Melanocyte of skin (primary cell): ENCODE data around the gene ADAR. TPM values are rescaled to one million over a fixed set of nuclear protein-coding genes. Genes with fewer than 3 reads are reported as not detected.

Experiments used
- total RNA-seq, 2 donors: library from RNA; depleted of rRNA; stranded (reverse); fragments of >200 nt; gene quantifications; 2 replicates each; pipeline ENCODE4 v1.2.3, GENCODE V29; 2012

Gene ADAR, protein sequence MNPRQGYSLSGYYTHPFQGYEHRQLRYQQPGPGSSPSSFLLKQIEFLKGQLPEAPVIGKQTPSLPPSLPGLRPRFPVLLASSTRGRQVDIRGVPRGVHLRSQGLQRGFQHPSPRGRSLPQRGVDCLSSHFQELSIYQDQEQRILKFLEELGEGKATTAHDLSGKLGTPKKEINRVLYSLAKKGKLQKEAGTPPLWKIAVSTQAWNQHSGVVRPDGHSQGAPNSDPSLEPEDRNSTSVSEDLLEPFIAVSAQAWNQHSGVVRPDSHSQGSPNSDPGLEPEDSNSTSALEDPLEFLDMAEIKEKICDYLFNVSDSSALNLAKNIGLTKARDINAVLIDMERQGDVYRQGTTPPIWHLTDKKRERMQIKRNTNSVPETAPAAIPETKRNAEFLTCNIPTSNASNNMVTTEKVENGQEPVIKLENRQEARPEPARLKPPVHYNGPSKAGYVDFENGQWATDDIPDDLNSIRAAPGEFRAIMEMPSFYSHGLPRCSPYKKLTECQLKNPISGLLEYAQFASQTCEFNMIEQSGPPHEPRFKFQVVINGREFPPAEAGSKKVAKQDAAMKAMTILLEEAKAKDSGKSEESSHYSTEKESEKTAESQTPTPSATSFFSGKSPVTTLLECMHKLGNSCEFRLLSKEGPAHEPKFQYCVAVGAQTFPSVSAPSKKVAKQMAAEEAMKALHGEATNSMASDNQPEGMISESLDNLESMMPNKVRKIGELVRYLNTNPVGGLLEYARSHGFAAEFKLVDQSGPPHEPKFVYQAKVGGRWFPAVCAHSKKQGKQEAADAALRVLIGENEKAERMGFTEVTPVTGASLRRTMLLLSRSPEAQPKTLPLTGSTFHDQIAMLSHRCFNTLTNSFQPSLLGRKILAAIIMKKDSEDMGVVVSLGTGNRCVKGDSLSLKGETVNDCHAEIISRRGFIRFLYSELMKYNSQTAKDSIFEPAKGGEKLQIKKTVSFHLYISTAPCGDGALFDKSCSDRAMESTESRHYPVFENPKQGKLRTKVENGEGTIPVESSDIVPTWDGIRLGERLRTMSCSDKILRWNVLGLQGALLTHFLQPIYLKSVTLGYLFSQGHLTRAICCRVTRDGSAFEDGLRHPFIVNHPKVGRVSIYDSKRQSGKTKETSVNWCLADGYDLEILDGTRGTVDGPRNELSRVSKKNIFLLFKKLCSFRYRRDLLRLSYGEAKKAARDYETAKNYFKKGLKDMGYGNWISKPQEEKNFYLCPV
- total RNA-seq: 100 to 1,000 TPM; 220 to 285 TPM

DNA sequence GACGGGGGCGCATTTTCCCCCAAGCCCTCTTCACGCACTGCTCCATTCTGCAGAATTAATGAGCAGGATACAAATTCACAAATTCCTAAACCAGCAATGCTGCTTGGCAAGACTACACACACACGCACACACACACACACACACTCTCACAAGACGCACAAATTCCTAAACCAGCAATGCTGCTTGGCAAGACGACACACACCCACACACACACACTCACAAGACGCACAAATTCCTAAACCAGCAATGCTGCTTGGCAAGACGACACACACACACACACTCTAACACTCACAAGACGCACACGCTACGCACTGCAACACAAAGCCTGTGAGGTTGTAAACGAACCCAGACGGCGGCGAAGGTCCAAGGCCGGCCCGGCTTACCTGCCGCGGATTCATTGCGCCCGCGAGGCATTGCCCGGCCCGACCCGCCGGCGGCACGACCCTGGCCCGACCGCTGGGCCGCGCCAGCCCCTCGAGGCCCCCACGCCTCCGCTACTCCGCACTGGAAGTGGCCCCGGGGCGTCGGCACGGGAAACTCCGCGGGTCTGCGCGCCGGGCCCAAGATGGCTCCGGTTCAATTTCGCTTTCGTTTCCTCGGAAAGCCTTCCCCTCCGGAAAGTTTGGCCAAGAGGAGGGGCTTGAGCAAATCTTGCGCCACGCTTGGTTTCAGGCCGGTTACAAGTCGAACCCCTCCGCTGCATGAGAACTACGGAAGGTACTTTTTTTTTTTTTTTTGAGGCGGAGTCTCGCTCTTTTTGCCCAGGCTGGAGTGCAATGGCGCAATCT lies at the start of gene ADAR:
Gene ADAR, minus strand, starts transcription at position 578 of the 788 bp plus-strand sequence. Its CDS starts 180 bp downstream, at position 398.

DNA sequence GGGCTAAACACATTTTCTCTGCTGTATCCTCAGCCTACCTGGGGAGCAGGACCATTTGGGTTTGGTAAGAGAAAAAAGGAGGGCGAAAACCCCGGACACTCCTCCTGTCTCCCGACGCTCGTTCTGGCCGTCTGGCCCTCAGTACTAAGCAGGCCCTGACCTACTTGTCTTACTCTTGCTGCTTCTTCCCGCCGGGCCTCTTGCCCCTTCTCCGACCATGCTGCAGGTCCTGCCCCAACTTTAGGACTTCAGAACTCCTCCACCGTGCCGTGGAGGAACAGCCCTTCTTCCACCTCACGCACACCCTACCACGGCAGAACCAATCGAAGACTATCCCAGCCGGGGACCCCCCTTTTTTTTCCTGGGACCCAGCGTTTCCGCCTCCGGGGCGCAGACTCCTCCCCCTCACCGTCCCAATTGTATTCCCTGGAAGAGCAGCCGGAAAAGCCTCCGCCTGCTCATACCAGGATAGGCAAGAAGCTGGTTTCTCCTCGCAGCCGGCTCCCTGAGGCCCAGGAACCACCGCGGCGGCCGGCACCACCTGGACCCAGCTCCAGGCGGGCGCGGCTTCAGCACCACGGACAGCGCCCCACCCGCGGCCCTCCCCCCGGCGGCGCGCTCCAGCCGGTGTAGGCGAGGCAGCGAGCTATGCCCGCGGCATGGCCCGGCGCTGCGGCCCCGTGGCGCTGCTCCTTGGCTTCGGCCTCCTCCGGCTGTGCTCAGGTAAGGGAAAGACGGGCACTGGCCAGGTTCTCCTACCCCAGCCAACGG lies 40.4 kb downstream of the ADAR start, which contains the start of gene CHRNB2:
Gene CHRNB2, plus strand, starts transcription at position 393 of the 771 bp plus-strand sequence. Its CDS starts 267 bp downstream, at position 660.

DNA sequence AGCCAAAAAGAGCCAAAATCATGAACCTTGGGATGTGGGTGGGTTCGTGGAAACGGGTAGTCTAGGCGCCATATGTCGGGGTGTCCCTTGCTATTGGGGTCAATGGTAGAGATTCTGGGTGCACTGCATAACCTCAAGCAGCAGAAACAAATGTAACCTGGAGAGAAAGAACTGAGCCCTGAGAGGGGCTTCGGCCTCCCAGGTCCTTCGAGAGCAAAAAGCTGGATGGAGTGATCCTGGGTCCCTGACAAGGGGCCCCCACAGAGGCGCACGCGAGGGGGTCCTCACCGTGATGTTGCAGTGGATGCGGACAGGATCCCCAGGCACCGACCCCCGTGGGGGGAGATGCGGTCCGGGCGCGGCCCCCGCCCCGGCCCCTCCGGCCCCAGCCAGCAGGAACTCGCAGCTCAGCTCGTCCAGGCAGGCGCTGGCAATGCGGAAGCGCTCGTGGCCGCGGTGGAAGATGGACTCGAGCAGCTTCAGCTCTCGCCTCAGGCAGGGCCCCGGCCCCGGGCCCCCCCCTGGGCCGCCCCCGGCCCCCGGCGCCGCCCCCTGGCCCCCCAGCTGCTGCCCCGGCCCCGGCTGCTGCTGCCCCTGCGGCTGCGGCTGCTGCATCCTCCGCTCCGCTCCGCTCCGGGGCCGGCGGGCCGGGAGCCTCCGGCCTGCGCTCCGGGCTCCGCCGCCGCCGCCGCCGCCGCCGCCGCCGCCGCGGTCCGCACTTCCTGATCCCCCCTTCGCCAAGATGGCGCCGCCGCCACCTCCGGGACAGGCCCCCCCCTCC lies 49.9 kb downstream of the ADAR start, which contains the start of gene UBE2Q1:
Gene UBE2Q1, minus strand, starts transcription at position 724 of the 781 bp plus-strand sequence. Its CDS starts 109 bp downstream, at position 615.

Other genes starting within 250 kb of the ADAR start
- gene IL6R, start 202.8 kb downstream of the ADAR start, total RNA-seq: 10 to 100 TPM; 21.0 to 47.0 TPM
- gene TDRD10, start 106.0 kb downstream of the ADAR start, total RNA-seq: not detected
- gene SHE, start 105.8 kb downstream of the ADAR start, total RNA-seq: under 1 TPM; under 0.01 to 1.00 TPM
- gene UBE2Q1, start 49.5 kb downstream of the ADAR start, total RNA-seq: 10 to 100 TPM; 29.3 to 34.0 TPM
- gene CHRNB2, start 40.4 kb downstream of the ADAR start, total RNA-seq: under 1 TPM; under 0.01 to 0.33 TPM